Measurements from ENCODE around the gene CTU2. TPM values are rescaled to one million over a fixed set of nuclear protein-coding genes. Genes with fewer than 3 reads are reported as not detected.

CTU2 gene
- total RNA-seq, 1 experiment from 2014 or later = 14.7 TPM

Other genes starting within 250 kb of the CTU2 start
- 25.8 and 48.9 TPM in 2 replicates for gene ZC3H18, start 136.1 kb upstream of the CTU2 start, total RNA-seq (2014; rRNA removed; shearing (Covaris generic))
- 0.43 TPM in 1 of 2 replicates, not detected in the other for gene IL17C, start 67.9 kb upstream of the CTU2 start, total RNA-seq (2014; rRNA removed; shearing (Covaris generic))
- 299 and 403 TPM in 2 replicates for gene CYBA, start 55.5 kb upstream of the CTU2 start, total RNA-seq (2014; rRNA removed; shearing (Covaris generic))
- 48.9 and 63.5 TPM in 2 replicates for gene MVD, start 43.4 kb upstream of the CTU2 start, total RNA-seq (2014; rRNA removed; shearing (Covaris generic))
- gene SNAI3, start 20.0 kb upstream of the CTU2 start, total RNA-seq (2014; rRNA removed; shearing (Covaris generic)) = 0.18 and 0.88 TPM in 2 replicates
- gene RNF166, start 95 bp upstream of the CTU2 start, total RNA-seq (2014; rRNA removed; shearing (Covaris generic)) = 22.3 and 31.3 TPM in 2 replicates
- gene PIEZO1, start 78.7 kb downstream of the CTU2 start, total RNA-seq (2014; rRNA removed; shearing (Covaris generic)) = 69.8 and 75.6 TPM in 2 replicates
- 32.8 and 36.6 TPM in 2 replicates for gene CDT1, start 97.3 kb downstream of the CTU2 start, total RNA-seq (2014; rRNA removed; shearing (Covaris generic))
- 266 and 349 TPM in 2 replicates for gene APRT, start 105.4 kb downstream of the CTU2 start, total RNA-seq (2014; rRNA removed; shearing (Covaris generic))
- 12.3 and 13.3 TPM in 2 replicates for gene GALNS, start 150.4 kb downstream of the CTU2 start, total RNA-seq (2014; rRNA removed; shearing (Covaris generic))
- gene TRAPPC2L, start 150.6 kb downstream of the CTU2 start, total RNA-seq (2014; rRNA removed; shearing (Covaris generic)) = 86.0 and 86.1 TPM in 2 replicates
- gene PABPN1L, start 160.2 kb downstream of the CTU2 start, total RNA-seq (2014; rRNA removed; shearing (Covaris generic)) = not detected in 2 replicates

All from G401 (cell line).